ENCODE measurements around the gene RPL9. TPM values are rescaled to one million over a fixed set of nuclear protein-coding genes. Genes with fewer than 3 reads are reported as not detected.

The RPL9 gene
- total and polyA plus RNA-seq, 2 experiments from 2014 or later, result 2,522 to 4,044 TPM

GRCh38 chr4:39467464-39467863 lies 8.7 kb upstream of the RPL9 start (continued):
- no peak for TF ChIP-seq ZNF462 (CRISPR knock-in tag; IDR thresholded peaks at IDR 0.05)
- TF ChIP-seq ZNF114 (CRISPR knock-in tag; IDR thresholded peaks at IDR 0.05), result no peak
- no peak for TF ChIP-seq ETS1 (IDR thresholded peaks at IDR 0.05)
- no peak for TF ChIP-seq EZH2 (IDR thresholded peaks at IDR 0.05; ENCODE audit: low read depth, unreplicated experiment)
- TF ChIP-seq JUNB (IDR thresholded peaks at IDR 0.05; ENCODE audit: unreplicated experiment), result no peak
- TF ChIP-seq NANOG (IDR thresholded peaks at IDR 0.05; ENCODE audit: borderline replicate concordance), result no peak
- no peak for TF ChIP-seq CTCF (conservative IDR thresholded peaks at IDR 0.05; ENCODE audit: low read depth in 2 of 2)
- TF ChIP-seq ZNF331 (CRISPR knock-in tag; IDR thresholded peaks at IDR 0.05; ENCODE audit: low read depth), result no peak
- TF ChIP-seq STAT1 (IDR thresholded peaks at IDR 0.05; ENCODE audit: unreplicated experiment), result no peak

All from GM23338 (cell line).